A673 (cell line): ENCODE data around the gene KDM4D. TPM values are rescaled to one million over a fixed set of nuclear protein-coding genes. Genes with fewer than 3 reads are reported as not detected.

Experiments used
- BruUV-seq: library from RNA; stranded (reverse); fragments of 400-500 nt; replicated peaks from 2 replicates; lab custom pipeline; 2021; lab: Mats Ljungman, UMichigan
- CTCF ChIA-PET: fragments of 300-600 bp; sonication (Branson Sonifier 250); formaldehyde crosslinking; loops from one replicate; lab custom pipeline; 2022; ENCODE audit warnings: antibody characterized with exemption; lab: Charles Lee
- POLR2A ChIA-PET: fragments of 300-600 bp; sonication (Branson Sonifier 250); formaldehyde crosslinking; loops from one replicate; lab custom pipeline; 2022; ENCODE audit warnings: antibody characterized with exemption; ENCODE audit not compliant: low non-redundant PET; lab: Charles Lee
- DNase-seq: peaks from one replicate; pipeline ENCODE4 v3.0.0-alpha.2; 2015; ENCODE audit warnings: low spot score
- H3K27ac ChIP-seq: fragments of 200-600 bp; sonication (generic); 2 replicates; pipeline ENCODE4 v1.5.1; 2016; ENCODE audit warnings: mixed run types, low read depth, mild to moderate bottlenecking, mixed read lengths, antibody characterized with exemption, low read length; ENCODE audit not compliant: poor library complexity, severe bottlenecking
- H3K27me3 ChIP-seq: fragments of 200-600 bp; sonication (generic); replicated peaks from 2 replicates; pipeline ENCODE4 v1.6.1; 2017; ENCODE audit warnings: mixed run types, low read depth, mild to moderate bottlenecking, mixed read lengths, antibody characterized with exemption, low read length; ENCODE audit not compliant: insufficient read depth, poor library complexity
- H3K36me3 ChIP-seq: fragments of 200-600 bp; sonication (generic); 2 replicates; pipeline ENCODE4 v1.6.1; 2016; ENCODE audit warnings: mixed run types, mild to moderate bottlenecking, mixed read lengths, antibody characterized with exemption, low read length; ENCODE audit not compliant: insufficient read depth, poor library complexity, severe bottlenecking
- H3K4me1 ChIP-seq: fragments of 200-600 bp; sonication (generic); 2 replicates; pipeline ENCODE4 v1.6.1; 2017; ENCODE audit warnings: mixed run types, mild to moderate bottlenecking, mixed read lengths, antibody characterized with exemption, low read length; ENCODE audit not compliant: insufficient read depth, poor library complexity, severe bottlenecking
- H3K4me3 ChIP-seq: fragments of 200-600 bp; sonication (generic); 2 replicates; pipeline ENCODE4 v1.5.1; 2016; ENCODE audit warnings: low read depth, mixed run types, mild to moderate bottlenecking, mixed read lengths, low read length; ENCODE audit not compliant: poor library complexity, severe bottlenecking
- H3K9me3 ChIP-seq: fragments of 200-600 bp; sonication (generic); 2 replicates; pipeline ENCODE4 v1.6.1; 2016; ENCODE audit warnings: mixed run types, low read depth, mild to moderate bottlenecking, mixed read lengths, antibody characterized with exemption, low read length; ENCODE audit not compliant: poor library complexity, severe bottlenecking
- EZH2 ChIP-seq: fragments of 200-600 bp; sonication (generic); IDR thresholded peaks from 2 replicates; pipeline ENCODE4 v1.6.1; 2017; ENCODE audit warnings: borderline replicate concordance, low read depth, mild to moderate bottlenecking, mixed read lengths, antibody characterized with exemption, low read length; ENCODE audit not compliant: poor library complexity, severe bottlenecking
- intact Hi-C: fragments of 100-400 bp; cut with micrococcal nuclease; formaldehyde crosslinking; loops from one replicate; pipeline ENCODE4 v1.10.0; 2022; ENCODE audit not compliant: unreplicated experiment
- total RNA-seq: library from RNA; stranded (reverse); gene quantifications from 2 replicates; pipeline ENCODE4 v1.2.3, GENCODE V29; 2021
- TF ChIP-seq, protein P1 (sequence below): fragments of 300-800, 200-600 bp; sonication (generic); conservative IDR thresholded peaks from 2 replicates; pipeline ENCODE4 v1.5.1; 2017; ENCODE audit warnings: low read depth, mild to moderate bottlenecking, antibody characterized with exemption, low read length, moderate library complexity, mixed read lengths

The KDM4D gene
- total RNA-seq, 1 experiment from 2014 or later, result 3.0 TPM

DNA sequence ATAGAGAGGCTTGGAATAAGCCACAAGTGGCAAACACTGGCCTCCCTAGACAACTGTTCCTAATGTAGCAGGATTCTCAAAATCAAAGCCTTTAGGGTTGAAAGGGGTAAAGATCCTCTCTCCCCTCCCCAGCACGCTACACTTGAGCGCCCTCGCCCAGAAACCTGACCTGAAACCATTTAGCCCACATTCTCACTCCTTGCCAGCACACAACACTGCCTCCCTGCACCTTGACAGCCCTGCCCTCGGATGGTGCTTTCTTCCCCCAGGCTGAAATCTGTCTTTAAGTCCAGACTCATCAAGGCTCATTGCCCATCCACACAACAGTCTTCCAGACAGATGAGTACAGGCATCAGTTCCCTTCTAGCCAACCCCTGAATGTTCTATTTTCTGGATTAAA lies 26.7 kb upstream of the KDM4D start:
- CTCF ChIA-PET, result no interaction called here
- no peak for TF ChIP-seq EZH2
- TF ChIP-seq, protein P1, sequence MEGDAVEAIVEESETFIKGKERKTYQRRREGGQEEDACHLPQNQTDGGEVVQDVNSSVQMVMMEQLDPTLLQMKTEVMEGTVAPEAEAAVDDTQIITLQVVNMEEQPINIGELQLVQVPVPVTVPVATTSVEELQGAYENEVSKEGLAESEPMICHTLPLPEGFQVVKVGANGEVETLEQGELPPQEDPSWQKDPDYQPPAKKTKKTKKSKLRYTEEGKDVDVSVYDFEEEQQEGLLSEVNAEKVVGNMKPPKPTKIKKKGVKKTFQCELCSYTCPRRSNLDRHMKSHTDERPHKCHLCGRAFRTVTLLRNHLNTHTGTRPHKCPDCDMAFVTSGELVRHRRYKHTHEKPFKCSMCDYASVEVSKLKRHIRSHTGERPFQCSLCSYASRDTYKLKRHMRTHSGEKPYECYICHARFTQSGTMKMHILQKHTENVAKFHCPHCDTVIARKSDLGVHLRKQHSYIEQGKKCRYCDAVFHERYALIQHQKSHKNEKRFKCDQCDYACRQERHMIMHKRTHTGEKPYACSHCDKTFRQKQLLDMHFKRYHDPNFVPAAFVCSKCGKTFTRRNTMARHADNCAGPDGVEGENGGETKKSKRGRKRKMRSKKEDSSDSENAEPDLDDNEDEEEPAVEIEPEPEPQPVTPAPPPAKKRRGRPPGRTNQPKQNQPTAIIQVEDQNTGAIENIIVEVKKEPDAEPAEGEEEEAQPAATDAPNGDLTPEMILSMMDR, result no peak
- BruUV-seq, result no TSS peak
- Histone ChIP-seq H3K36me3 (no peaks in the 10 kb centered on the region), H3K4me3 (no peak overlapping the region), H3K27me3 (no peaks in the 10 kb centered on the region), H3K4me1 (no peaks in the 10 kb centered on the region), H3K9me3 (no peaks in the 10 kb centered on the region), H3K27ac (no peak overlapping the region)
- intact Hi-C loops, result no loop called here
- POLR2A ChIA-PET, result no interaction called here
- DNase-seq, result no peak

DNA sequence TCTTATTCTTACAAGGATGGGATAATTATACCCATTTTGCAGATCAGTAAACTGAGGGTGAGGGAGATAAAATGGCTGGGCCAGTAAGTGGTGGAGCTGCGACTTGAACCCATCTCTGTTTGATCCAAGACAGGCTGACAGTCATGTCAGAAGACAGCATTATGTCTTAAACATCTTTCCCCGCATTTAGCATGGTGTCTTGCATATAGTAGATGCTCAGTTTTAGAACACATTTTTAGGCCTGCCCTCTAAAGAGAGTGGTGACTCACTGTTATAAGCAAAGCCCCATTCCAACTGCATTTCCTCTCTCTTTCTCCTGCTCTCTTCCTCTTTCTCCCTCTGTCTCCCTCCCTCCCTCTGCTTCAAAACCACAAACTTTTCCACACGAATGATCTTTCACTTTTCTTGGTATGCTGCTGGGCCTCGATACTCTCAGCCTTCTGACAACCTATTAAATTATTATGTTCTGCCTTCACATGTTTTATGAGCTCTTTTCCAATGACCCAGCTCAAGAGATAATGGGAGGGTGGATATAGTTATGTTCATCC lies 25.4 kb upstream of the KDM4D start:
- BruUV-seq, result no TSS peak
- intact Hi-C loops, result no loop called here
- POLR2A ChIA-PET, result no interaction called here
- Histone ChIP-seq H3K36me3 (no peaks in the 10 kb centered on the region), H3K4me3 (no peak overlapping the region), H3K9me3 (no peaks in the 10 kb centered on the region), H3K4me1 (no peaks in the 10 kb centered on the region), H3K27ac (no peak overlapping the region), H3K27me3 (no peaks in the 10 kb centered on the region)
- DNase-seq, result peak; percentile 71
- CTCF ChIA-PET, result no interaction called here
- no peak for TF ChIP-seq EZH2
- TF ChIP-seq, protein P1, result no peak

DNA sequence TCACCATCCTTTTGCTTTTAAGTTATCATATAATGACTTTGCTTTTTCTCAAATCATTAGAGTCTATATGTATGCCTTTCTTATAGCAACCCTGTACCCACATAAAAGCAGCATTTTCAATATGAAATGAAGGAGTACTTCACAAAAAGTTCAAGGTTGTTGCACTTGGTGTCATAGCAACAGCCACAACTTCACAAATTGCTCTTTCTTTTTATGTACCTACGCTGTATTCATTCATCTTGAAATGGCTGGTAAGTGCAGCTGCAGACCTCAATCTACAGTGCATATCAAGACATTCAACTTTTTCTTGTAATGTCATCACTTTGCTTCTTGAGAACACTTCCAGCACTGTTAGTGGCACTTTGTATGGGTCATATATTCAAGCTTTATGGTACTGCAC lies 18.8 kb upstream of the KDM4D start:
- no peaks in the 10 kb centered on the region for H3K27me3 ChIP-seq
- H3K4me1 ChIP-seq, result no peaks in the 10 kb centered on the region
- no peak for DNase-seq
- TF ChIP-seq, protein P1, result no peak
- no peak for TF ChIP-seq EZH2
- H3K4me3 ChIP-seq, result no peak overlapping the region
- no peaks in the 10 kb centered on the region for H3K9me3 ChIP-seq
- no peaks in the 10 kb centered on the region for H3K36me3 ChIP-seq
- intact Hi-C loops, result no loop called here
- no TSS peak for BruUV-seq
- CTCF ChIA-PET, result interaction anchor here (0.6 kb wide), 1 partner anchor 407 kb away, joined by 4 read pairs; no protein-coding TSS in a partner anchor
- POLR2A ChIA-PET, result no interaction called here
- no peak overlapping the region for H3K27ac ChIP-seq
